ENCODE measurements around the gene MTUS2.

DNA sequence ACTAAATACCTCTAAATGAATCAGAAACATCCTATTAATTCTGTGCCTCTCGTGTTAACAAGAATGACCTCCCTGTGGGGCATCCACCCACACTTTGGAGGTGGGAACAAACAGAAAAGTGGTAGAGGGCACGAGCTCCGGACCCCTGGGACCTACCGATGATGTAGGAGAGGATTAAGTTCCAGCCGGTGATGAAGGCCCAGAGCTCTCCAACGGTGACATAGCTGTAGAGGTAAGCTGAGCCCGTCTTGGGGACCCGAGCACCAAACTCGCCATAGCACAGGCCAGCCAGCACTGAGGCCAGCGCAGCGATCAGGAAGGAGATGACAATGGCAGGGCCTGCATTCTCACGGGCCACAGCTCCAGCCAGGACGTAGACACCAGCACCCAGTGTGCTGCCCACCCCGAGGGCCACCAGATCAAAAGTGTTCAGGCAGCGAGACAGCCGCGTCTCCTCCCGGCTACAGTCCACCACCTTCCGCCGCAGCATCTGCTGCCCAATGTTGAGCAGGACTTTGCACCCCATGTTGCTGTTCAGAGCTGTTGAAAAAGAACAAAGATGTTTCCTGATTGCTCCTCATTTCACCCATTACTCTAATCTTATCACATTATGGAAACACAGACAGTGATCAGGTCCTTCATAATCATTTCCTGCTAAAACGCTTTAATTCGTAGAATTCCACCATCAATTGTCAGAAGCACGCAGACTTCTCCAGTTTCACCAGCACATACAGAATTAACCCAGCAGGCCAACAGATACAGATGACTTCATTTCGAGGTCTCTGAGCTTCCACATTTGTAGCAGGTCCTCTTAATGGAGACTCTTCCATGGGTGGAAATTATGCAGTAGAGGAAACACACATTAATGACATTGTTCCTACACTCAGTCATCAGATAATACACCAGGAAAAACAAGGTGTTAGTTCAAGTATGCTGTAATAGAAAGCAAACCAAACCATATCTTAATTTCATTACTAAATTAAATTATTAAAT is 715.8 kb downstream of the MTUS2 start:
- TF ChIP-seq, protein P1, sequence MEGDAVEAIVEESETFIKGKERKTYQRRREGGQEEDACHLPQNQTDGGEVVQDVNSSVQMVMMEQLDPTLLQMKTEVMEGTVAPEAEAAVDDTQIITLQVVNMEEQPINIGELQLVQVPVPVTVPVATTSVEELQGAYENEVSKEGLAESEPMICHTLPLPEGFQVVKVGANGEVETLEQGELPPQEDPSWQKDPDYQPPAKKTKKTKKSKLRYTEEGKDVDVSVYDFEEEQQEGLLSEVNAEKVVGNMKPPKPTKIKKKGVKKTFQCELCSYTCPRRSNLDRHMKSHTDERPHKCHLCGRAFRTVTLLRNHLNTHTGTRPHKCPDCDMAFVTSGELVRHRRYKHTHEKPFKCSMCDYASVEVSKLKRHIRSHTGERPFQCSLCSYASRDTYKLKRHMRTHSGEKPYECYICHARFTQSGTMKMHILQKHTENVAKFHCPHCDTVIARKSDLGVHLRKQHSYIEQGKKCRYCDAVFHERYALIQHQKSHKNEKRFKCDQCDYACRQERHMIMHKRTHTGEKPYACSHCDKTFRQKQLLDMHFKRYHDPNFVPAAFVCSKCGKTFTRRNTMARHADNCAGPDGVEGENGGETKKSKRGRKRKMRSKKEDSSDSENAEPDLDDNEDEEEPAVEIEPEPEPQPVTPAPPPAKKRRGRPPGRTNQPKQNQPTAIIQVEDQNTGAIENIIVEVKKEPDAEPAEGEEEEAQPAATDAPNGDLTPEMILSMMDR (IDR thresholded peaks at IDR 0.05; ENCODE audit: insufficient read depth, low read length): no peak
- TF ChIP-seq POLR2AphosphoS5 (IDR thresholded peaks at IDR 0.05; ENCODE audit: low read depth): no peak
- TF ChIP-seq, protein P2, sequence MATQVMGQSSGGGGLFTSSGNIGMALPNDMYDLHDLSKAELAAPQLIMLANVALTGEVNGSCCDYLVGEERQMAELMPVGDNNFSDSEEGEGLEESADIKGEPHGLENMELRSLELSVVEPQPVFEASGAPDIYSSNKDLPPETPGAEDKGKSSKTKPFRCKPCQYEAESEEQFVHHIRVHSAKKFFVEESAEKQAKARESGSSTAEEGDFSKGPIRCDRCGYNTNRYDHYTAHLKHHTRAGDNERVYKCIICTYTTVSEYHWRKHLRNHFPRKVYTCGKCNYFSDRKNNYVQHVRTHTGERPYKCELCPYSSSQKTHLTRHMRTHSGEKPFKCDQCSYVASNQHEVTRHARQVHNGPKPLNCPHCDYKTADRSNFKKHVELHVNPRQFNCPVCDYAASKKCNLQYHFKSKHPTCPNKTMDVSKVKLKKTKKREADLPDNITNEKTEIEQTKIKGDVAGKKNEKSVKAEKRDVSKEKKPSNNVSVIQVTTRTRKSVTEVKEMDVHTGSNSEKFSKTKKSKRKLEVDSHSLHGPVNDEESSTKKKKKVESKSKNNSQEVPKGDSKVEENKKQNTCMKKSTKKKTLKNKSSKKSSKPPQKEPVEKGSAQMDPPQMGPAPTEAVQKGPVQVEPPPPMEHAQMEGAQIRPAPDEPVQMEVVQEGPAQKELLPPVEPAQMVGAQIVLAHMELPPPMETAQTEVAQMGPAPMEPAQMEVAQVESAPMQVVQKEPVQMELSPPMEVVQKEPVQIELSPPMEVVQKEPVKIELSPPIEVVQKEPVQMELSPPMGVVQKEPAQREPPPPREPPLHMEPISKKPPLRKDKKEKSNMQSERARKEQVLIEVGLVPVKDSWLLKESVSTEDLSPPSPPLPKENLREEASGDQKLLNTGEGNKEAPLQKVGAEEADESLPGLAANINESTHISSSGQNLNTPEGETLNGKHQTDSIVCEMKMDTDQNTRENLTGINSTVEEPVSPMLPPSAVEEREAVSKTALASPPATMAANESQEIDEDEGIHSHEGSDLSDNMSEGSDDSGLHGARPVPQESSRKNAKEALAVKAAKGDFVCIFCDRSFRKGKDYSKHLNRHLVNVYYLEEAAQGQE (IDR thresholded peaks at IDR 0.05; ENCODE audit: insufficient replicate concordance, low read depth): no peak
- no peak for TF ChIP-seq GABPA (IDR thresholded peaks at IDR 0.05; ENCODE audit: low read depth)
- no peak for TF ChIP-seq SPI1 (IDR thresholded peaks at IDR 0.05; ENCODE audit: borderline replicate concordance, low read depth)

Data from HL-60 (cell line).